NCI-H524 (cell line): ENCODE data around the gene DKKL1.
"Not testable (repeated sequence)": the region's sequence is repeated elsewhere in the genome, so short reads cannot be mapped to it uniquely, and the experiment has no call there.

Experiments used
- DNase-seq, 2 experiments: peaks; one replicate each; lab custom pipeline; 2025; lab: John Stamatoyannopoulos, UW

Gene DKKL1

DNA sequence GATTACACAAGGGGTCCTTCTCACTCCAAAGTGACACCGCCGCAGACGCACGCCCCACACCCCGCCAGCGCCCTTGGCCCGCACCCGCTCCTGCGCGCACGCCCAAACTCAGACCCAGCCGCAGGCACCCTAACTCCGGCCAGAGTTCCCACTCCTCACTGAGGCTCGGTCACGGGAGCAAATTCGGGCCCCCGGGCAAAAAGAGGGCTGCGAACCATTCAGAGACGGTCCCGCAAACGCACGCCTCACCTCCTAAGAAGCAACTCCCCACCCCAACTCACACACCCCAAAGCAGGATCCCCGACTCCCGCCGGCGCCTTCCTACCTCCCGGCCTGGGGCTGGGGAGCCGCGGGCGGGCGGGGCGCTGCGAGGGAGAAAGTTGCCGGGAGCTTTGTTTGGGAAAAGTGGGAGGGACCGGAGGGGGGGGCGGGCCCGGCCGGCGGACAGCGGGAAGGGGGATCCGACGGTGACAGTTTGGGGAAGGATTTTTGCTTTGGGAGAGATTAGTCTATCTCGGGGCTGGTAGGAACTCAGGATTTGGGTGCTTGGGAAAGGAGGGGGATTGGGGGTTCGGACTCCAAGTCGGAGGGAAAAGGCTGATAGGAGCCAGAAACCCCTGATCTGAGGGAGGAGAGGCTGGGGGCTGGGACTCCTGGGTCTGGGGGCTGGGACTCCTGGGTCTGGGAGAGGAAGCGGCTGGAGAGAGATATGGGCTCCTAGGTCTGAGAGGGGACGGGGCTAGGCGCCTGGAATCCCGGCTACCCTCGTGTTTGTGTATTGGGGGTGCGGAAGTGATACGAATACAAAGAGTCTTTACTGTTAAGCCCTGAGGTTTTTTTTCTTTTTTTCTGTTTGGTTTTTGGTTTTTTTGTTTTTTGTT, 1.4 kb upstream of the DKKL1 start, which contains the start of gene TEAD2:
Gene TEAD2, minus strand, starts transcription at position 369 of the 881 bp plus-strand sequence. CDS start 2,341 bp downstream, outside the sequence.
- DNase-seq, result peak in 1 of 2 experiments; percentile 18

GRCh38 chr19:49362929-49363267, 779 bp upstream of the DKKL1 start:
- DNase-seq, result no peak

DNA sequence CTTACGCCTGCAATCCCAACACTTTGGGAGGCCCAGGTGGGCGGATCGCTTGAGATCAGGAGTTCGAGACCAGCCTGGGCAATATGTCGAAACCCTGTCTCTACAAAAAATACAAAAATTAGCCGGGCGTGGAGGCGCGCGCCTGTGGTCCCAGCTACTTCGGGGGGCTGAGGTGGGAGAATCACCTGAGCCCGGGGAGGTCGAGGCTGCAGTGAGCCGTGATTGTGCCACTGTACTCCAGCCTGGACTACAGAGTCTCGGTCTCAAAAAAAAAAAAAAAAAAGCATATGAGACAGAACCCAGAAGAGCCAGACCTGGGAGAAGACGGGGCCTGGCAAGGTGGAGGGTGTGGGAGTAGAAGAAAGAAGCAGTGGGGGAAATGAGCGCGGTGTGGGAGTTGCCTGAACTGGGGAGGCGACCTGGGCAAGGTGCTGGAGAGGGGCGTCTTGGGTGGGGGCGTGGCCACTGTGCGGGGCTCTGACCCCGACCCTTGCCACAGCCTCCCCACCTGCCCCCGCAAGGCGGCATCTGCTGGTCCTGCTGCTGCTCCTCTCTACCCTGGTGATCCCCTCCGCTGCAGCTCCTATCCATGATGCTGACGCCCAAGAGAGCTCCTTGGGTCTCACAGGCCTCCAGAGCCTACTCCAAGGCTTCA, 533 bp downstream of the DKKL1 start:
- no peak for DNase-seq

GRCh38 chr19:49366110-49366509, 2.4 kb downstream of the DKKL1 start:
- DNase-seq, result no peak

DNA sequence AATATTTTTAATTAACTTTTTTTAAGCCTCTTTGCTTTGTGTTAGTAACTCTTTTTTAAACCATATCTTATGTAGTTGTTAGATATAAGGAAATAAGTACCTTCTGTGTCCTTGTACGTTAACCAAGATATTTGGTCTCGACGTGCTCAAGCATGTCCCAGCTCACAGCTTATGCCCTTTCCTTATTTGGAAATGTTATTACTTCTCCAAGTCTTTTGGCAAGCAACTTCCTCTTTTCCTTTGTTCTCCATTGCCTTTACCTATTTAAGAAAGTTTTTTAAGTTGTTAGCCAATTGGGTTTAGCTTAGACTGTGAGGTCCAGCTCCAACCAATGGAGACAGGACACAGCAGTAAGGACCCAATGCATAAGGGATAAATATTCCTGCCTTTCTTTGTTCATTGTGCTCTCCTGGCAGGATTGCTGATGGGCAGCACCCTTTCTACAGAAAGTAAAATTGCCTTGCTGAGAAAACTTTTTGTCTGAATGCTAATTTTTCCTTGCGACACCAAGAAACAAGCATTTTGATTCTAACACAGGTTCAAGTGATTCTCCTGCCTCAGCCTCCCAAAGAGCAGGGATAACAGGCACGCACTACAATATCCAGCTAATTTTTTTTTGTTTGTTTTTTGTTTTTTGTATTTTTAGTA, 5.2 kb downstream of the DKKL1 start:
- DNase-seq, result no peak

GRCh38 chr19:49371184-49371583, 7.5 kb downstream of the DKKL1 start:
- no peak for DNase-seq

DNA sequence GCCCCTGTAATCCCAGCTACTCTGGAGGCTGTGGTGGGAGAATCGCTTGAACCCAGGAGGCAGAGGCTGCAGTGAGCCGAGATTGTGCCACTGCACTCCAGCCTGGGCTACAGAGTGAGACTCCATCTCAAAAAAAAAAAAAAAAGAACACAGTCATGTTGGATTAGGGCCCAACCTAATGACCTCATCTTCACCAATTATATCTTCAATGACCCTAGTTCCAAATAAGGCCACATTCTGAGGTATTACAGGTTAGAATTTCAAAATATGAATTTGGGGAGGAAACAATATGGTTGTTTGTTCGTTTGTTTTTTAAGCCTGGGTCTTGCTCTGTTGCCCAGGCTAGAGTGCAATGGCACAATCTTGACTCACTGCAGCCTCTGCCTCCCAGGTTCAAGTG, 9.5 kb downstream of the DKKL1 start:
- DNase-seq, result not testable (repeated sequence)

DNA sequence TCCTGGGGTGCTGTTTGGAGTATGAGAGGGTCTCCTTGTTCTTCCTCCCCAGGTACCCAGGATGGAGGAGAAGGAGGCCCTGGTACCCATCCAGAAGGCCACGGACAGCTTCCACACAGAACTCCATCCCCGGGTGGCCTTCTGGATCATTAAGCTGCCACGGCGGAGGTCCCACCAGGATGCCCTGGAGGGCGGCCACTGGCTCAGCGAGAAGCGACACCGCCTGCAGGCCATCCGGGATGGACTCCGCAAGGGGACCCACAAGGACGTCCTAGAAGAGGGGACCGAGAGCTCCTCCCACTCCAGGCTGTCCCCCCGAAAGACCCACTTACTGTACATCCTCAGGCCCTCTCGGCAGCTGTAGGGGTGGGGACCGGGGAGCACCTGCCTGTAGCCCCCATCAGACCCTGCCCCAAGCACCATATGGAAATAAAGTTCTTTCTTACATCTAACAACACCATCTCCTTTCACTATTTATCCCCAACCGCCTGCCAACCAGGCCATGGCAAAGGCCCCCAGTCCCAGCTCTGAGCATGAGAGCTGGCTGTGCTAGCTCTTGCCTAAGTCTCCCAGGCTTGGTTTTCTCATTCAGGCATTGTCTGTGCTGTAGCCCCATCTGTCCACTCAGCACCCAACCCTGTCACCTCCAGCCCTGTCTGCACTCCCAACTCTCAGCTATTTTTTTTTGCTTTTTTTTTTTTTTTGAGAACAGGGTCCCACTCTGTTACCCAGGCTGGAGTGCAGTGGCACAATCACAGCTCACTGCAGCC, 11.2 kb downstream of the DKKL1 start:
- DNase-seq, result no peak

GRCh38 chr19:49378512-49378911, 14.8 kb downstream of the DKKL1 start:
- no peak for DNase-seq

DNA sequence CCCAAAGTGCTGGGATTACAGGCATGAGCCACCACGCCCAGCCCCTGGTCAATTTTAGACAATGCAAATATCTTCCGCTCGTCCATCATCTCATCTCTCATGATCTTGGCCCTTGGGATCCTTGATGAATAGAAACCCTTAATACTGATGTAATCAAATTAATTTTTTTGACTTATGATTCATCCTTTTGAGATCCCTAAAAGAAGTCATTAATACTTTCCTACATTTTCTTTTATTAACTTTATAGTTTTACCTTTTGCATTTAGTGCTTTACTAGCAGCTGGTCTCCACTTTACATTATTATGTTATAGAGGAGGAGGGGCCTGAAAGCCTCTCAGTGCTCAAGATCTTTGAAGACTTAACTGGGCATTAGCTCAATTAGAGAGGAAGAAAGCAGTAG, 16.7 kb downstream of the DKKL1 start:
- DNase-seq, result no peak

- DNase-seq, result no peak
Observed at GRCh38 chr19:49382639-49383038, 19.0 kb downstream of the DKKL1 start.

DNA sequence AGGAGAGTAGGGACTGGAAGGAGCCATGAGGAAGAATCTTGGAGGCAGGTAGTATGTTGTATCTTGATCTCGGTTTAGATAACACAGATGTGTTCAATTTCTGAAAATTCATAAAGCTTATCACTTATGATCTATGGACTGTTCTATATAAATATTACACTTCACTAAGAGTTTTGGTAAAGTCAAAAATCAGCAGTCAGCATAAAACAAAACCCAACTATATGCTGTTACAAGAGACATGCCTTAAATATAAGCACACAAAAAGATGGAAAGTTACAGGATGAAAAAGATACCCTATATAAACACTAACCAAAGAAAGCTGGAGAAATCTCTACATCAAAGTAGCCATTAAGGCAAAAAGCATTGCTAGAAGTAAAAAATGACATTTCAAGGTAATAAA, 19.9 kb downstream of the DKKL1 start:
- no peak for DNase-seq

DNA sequence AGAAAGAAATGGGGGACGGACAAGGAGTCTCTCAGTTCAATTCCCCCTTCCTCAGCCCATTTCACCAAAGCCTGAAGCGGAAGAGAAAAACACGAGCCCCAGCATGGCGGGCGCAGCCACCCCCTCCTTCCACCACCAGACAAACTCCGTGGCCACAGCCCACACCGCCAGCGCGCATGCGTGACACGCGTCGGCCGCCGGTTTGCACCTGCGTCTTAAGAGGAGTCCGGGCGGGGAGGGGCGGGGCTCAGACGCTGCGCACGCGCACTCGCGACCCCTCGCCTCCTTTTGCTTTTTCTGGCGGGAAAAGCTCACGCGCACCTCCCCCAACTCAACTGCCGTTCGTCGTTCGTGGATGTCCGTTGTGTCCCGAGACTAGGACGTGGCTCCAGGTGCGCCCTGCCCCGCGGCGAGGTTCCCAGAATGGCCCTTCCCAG, 24.3 kb downstream of the DKKL1 start, which contains the start of gene KASH5:
Gene KASH5, plus strand, starts transcription at position 314 of the 437 bp plus-strand sequence. CDS start 2,635 bp downstream, outside the sequence.
- DNase-seq, result no peak

GRCh38 chr19:49389406-49389805, 25.7 kb downstream of the DKKL1 start:
- no peak for DNase-seq

GRCh38 chr19:49390131-49390928, 26.7 kb downstream of the DKKL1 start:
- DNase-seq, result peak in 1 of 2 experiments; percentile 94

DNA sequence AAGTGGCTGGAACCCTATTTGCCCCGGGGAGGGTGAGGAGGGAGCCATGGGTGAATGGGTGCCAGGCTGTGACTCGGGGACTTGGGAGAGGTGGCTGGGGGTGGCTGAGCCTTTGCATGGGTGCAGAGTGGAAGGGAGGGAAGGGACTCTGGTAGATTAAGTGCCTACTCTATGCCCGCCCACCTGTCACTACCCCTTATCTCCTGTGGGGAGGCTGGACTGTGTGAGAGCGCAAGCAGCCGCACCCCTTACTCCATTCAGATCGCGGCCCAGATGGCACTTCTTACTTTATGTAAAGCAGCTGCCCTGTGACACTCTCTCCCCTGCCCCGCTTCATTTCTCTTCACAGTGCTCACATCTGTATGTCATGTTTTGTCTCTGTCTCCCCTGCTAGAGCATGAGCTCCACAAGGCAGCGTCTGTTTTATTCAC, 27.3 kb downstream of the DKKL1 start:
- DNase-seq, result peak; percentile 97 to 99

DNA sequence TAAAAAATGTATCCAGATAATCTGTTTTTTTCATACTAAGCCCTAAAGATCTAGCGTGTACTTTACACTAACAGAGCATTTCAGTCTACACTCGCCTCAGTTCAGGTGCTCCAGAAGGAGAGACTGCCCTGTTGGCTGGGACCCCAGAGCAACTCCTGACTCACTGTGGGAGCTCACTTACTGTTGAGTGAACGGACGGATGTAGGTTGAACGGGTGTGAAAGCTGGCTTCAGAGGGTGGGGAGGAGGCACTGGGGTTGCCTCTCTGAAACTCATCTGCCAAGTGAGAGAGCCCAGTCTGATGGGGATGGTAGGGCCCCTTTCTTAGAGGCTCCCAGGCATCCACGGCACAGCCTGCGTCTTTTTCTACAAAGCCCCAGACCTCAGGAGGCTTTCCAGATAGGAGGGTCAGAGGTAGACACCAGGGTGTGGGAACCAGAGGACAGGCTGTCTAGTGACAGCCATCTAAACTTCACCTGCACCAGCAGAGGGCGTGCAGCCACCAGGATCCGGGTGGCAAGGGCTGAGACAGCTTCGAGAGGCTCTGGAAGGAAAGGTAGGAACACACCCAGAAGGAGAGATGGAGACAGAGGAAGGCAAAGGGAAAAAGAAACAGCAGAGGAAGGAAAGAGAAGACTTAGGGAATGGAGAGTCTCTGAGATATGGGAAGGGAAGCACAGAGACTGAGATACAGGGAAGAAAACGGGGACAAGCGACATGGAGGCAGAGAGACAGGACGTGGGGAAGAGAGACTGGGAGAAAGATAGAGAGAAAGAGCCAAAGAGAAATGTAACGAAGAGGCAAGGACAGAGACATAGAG, 28.1 kb downstream of the DKKL1 start:
- peak; percentile 87 to 93 for DNase-seq

DNA sequence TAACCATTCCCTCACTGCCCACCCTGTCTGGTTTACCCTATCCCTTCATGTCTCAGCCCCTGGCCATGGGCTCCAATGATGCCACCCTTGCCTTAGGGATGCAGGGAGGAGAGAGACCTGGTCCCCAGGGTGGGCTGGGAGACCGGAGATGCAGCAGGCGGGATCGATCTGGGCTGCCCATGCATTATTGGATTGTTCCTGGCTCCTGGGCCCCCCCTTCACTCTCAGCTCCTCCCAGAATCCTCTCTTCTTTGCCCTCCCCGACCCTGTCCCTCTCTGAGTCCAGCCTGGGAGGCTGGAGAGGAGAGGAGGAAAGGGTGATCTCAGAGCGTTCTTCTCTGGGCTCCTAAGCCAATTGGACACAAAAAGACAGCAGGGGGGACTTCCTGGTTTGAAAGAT, 30.2 kb downstream of the DKKL1 start:
- no peak for DNase-seq

GRCh38 chr19:49395581-49396407, 32.1 kb downstream of the DKKL1 start:
- DNase-seq, result peak; percentile 96 to 98
